IMR-90 (cell line): ENCODE measurements around the gene FAM174B. TPM values are rescaled to one million over a fixed set of nuclear protein-coding genes. Genes with fewer than 3 reads are reported as not detected.

Experiments used
- ATAC-seq: fragments of 200-7000 bp; cut with Tn5 transposase; 2 replicates; pipeline ENCODE4 v1.9.1; 2020; ENCODE audit warnings: low read depth, mild to moderate bottlenecking, moderate library complexity
- BruUV-seq: library from RNA; stranded (reverse); fragments of 400-500 nt; replicated peaks from 2 replicates; lab custom pipeline; 2021; lab: Mats Ljungman, UMichigan
- CTCF ChIA-PET: fragments of 300-600 bp; formaldehyde crosslinking; extraction: SDS; loops from one replicate; lab custom pipeline; 2021; ENCODE audit warnings: antibody characterized with exemption; lab: Yijun Ruan, JAX
- POLR2A ChIA-PET: fragments of 300-600 bp; sonication (Branson Sonifier 250); formaldehyde crosslinking; loops from one replicate; lab custom pipeline; 2022; ENCODE audit warnings: antibody characterized with exemption; ENCODE audit not compliant: unreplicated experiment; lab: Charles Lee
- DNase-seq: peaks from one replicate; pipeline ENCODE4 v3.0.0; 2013
- H2AFZ ChIP-seq: replicated peaks from 2 replicates; pipeline ENCODE3; 2013; ENCODE audit warnings: low read length, mild to moderate bottlenecking; ENCODE audit not compliant: poor library complexity
- H2AK5ac ChIP-seq: 2 replicates; pipeline ENCODE4 v1.6.1; 2013; ENCODE audit warnings: low read depth, low read length, inconsistent platforms
- H2AK9ac ChIP-seq: replicated peaks from 2 replicates; pipeline ENCODE3; 2013; ENCODE audit warnings: mild to moderate bottlenecking, low read depth, low read length, moderate library complexity; ENCODE audit not compliant: poor library complexity
- H2BK120ac ChIP-seq: 2 replicates; pipeline ENCODE4 v1.6.1; 2013; ENCODE audit warnings: low read depth, low read length, inconsistent platforms
- H2BK15ac ChIP-seq: 3 replicates; pipeline ENCODE4 v1.6.1; 2013; ENCODE audit warnings: low read depth, low read length, inconsistent platforms
- H2BK20ac ChIP-seq: 2 replicates; pipeline ENCODE4 v1.6.1; 2013; ENCODE audit warnings: low read depth, mild to moderate bottlenecking, inconsistent platforms, low read length, moderate library complexity
- H2BK5ac ChIP-seq: 2 replicates; pipeline ENCODE4 v1.6.1; 2013; ENCODE audit warnings: mild to moderate bottlenecking, low read depth, low read length, inconsistent platforms; ENCODE audit not compliant: poor library complexity, severe bottlenecking
- H3K14ac ChIP-seq: replicated peaks from 2 replicates; pipeline ENCODE4 v1.6.1; 2013; ENCODE audit warnings: low read depth, low read length, inconsistent platforms
- H3K18ac ChIP-seq: 2 replicates; pipeline ENCODE4 v1.6.1; 2013; ENCODE audit warnings: low read depth, low read length, control low read depth
- H3K23ac ChIP-seq: 2 replicates; pipeline ENCODE4 v1.6.1; 2013; ENCODE audit warnings: low read depth, low read length, inconsistent platforms
- H3K27ac ChIP-seq: 2 replicates; pipeline ENCODE4 v1.5.1; 2013; ENCODE audit warnings: mild to moderate bottlenecking, control low read depth, low read length; ENCODE audit not compliant: insufficient read depth
- H3K27me3 ChIP-seq: 2 replicates; pipeline ENCODE4 v1.6.1; 2013; ENCODE audit warnings: low read length; ENCODE audit not compliant: control insufficient read depth, insufficient read depth
- H3K36me3 ChIP-seq: 2 replicates; pipeline ENCODE4 v1.6.1; 2013; ENCODE audit warnings: low read length, mixed read lengths; ENCODE audit not compliant: control insufficient read depth, insufficient read depth
- H3K4ac ChIP-seq: 2 replicates; pipeline ENCODE4 v1.6.1; 2013; ENCODE audit warnings: low read depth, low read length, inconsistent platforms
- H3K4me1 ChIP-seq: 2 replicates; pipeline ENCODE4 v1.6.1; 2013; ENCODE audit warnings: low read length, mixed read lengths; ENCODE audit not compliant: control insufficient read depth, insufficient read depth
- H3K4me2 ChIP-seq: 2 replicates; pipeline ENCODE4 v1.6.1; 2013; ENCODE audit warnings: low read depth, mild to moderate bottlenecking, control low read depth, low read length, moderate library complexity
- H3K4me3 ChIP-seq: 2 replicates; pipeline ENCODE4 v1.5.1; 2013; ENCODE audit warnings: low read depth, mild to moderate bottlenecking, control low read depth, low read length, moderate library complexity; ENCODE audit not compliant: insufficient read depth
- H3K56ac ChIP-seq: 2 replicates; pipeline ENCODE4 v1.6.1; 2013; ENCODE audit warnings: low read length, inconsistent platforms; ENCODE audit not compliant: insufficient read depth; ENCODE audit errors: extremely low read depth
- H3K79me1 ChIP-seq, 2 experiments: 2 replicates each; pipeline ENCODE4 v1.6.1; 2013; ENCODE audit warnings: low read length in 2 of 2, inconsistent platforms in 1 of 2, low read depth in 1 of 2
- H3K9ac ChIP-seq: 2 replicates; pipeline ENCODE4 v1.6.1; 2013; ENCODE audit warnings: low read depth, low read length, control low read depth
- H3K9me1 ChIP-seq: 2 replicates; pipeline ENCODE4 v1.6.1; 2013; ENCODE audit warnings: low read length, inconsistent platforms; ENCODE audit not compliant: insufficient read depth
- H3K9me3 ChIP-seq: 2 replicates; pipeline ENCODE4 v1.6.1; 2013; ENCODE audit warnings: low read length; ENCODE audit not compliant: control insufficient read depth, insufficient read depth
- H4K20me1 ChIP-seq: 2 replicates; pipeline ENCODE4 v1.6.1; 2013; ENCODE audit warnings: low read length, inconsistent platforms; ENCODE audit not compliant: insufficient read depth
- H4K5ac ChIP-seq: 2 replicates; pipeline ENCODE4 v1.6.1; 2013; ENCODE audit warnings: mild to moderate bottlenecking, low read depth, low read length, control low read depth
- H4K8ac ChIP-seq, 2 experiments: 2 replicates each; pipeline ENCODE4 v1.6.1; 2013; ENCODE audit warnings: low read depth in 2 of 2, low read length in 2 of 2, control low read depth in 1 of 2, inconsistent platforms in 1 of 2
- H4K91ac ChIP-seq: 2 replicates; pipeline ENCODE4 v1.6.1; 2013; ENCODE audit warnings: low read depth, low read length, inconsistent platforms; ENCODE audit not compliant: insufficient read depth
- CEBPB ChIP-seq: IDR thresholded peaks from 2 replicates; pipeline ENCODE4 v1.6.1; 2012; ENCODE audit warnings: low read depth, low read length, improper control_type of control experiment
- CHD1 ChIP-seq: IDR thresholded peaks from 2 replicates; pipeline ENCODE4 v1.6.1; 2012; ENCODE audit warnings: low read depth, low read length, improper control_type of control experiment
- ELK1 ChIP-seq: fragments of 150-350 bp; IDR thresholded peaks from 2 replicates; pipeline ENCODE4 v1.6.1; 2016; ENCODE audit warnings: low read depth, mild to moderate bottlenecking, low read length, moderate library complexity, borderline replicate concordance
- MAFK ChIP-seq: IDR thresholded peaks from 2 replicates; pipeline ENCODE4 v1.6.1; 2012; ENCODE audit warnings: low read depth, low read length, improper control_type of control experiment
- MXI1 ChIP-seq: IDR thresholded peaks from 2 replicates; pipeline ENCODE4 v1.6.1; 2012; ENCODE audit warnings: low read depth, mild to moderate bottlenecking, low read length, moderate library complexity, borderline replicate concordance
- NFE2L2 ChIP-seq: fragments of 150-350 bp; IDR thresholded peaks from 2 replicates; pipeline ENCODE4 v1.6.1; 2016; ENCODE audit warnings: low read depth, mild to moderate bottlenecking, low read length
- POLR2A ChIP-seq: IDR thresholded peaks from 2 replicates; pipeline ENCODE4 v1.6.1; 2012; ENCODE audit warnings: mild to moderate bottlenecking, low read depth, low read length
- RCOR1 ChIP-seq: IDR thresholded peaks from 2 replicates; pipeline ENCODE4 v1.6.1; 2012; ENCODE audit warnings: mild to moderate bottlenecking, low read length, improper control_type of control experiment; ENCODE audit not compliant: insufficient replicate concordance
- SMC3 ChIP-seq: fragments of 150-350 bp; IDR thresholded peaks from 2 replicates; pipeline ENCODE4 v1.6.1; 2016; ENCODE audit warnings: low read depth, mild to moderate bottlenecking, antibody characterized with exemption, low read length, moderate library complexity
- WGBS, 2 experiments: methylation state at CpG; one replicate each; pipeline versions ENCODE4 v1.1.5 to v1.1.7; 2013; ENCODE audit warnings: missing lambda C conversion rate in 2 of 2; ENCODE audit not compliant: insufficient read length in 1 of 2; ENCODE audit errors: extremely low coverage in 2 of 2; 5-methylcytosine and 5-hydroxymethylcytosine counted together
- dilution Hi-C: fragments of 300-500 bp; cut with HindIII; formaldehyde crosslinking; loops from one replicate; pipeline ENCODE4 v1.14.3; 2018; ENCODE audit warnings: low sequenced_read_pairs; ENCODE audit not compliant: unreplicated experiment
- in situ Hi-C: fragments of 300-500 bp; cut with MboI; formaldehyde crosslinking; loops from 3 replicates; pipeline ENCODE4 v1.14.3; 2019; ENCODE audit warnings: low sequenced_read_pairs, inconsistent platforms, mixed read lengths
- intact Hi-C: fragments of 100-400 bp; cut with micrococcal nuclease; formaldehyde crosslinking; loops from 2 replicates; pipeline ENCODE4 v1.10.0; 2022
- polyA plus RNA-seq, 3 experiments: library from polyadenylated mRNA; depleted of rRNA; stranded (reverse); fragments of >200 nt; gene quantifications; 2 replicates each; pipeline ENCODE4 v1.2.3, GENCODE V29; 2012; ENCODE audit warnings: low replicate concordance in 1 of 3
- total RNA-seq: library from RNA; depleted of rRNA; stranded (reverse); fragments of >200 nt; gene quantifications from 2 replicates; pipeline ENCODE4 v1.2.3, GENCODE V29; 2012

Gene FAM174B
- total and polyA plus RNA-seq, 2 of the 4 experiments (the other 2 are of a cell fraction) = 0.18 to 0.56 TPM

- Histone ChIP-seq H3K4me3 (no peak overlapping the region), H3K4me1 (no peaks in the 10 kb centered on the region; the same call in 1 of the 2 replicates), H2BK20ac (no peak overlapping the region), H3K4ac (no peak overlapping the region), H3K4me2 (no peak overlapping the region), H4K8ac (no peak overlapping the region), H4K20me1 (no peaks in the 10 kb centered on the region), H2AFZ (no peak overlapping the region), H3K18ac (no peak overlapping the region), H3K9me3 (no peaks in the 10 kb centered on the region), H3K36me3 (no peaks in the 10 kb centered on the region), H2BK5ac (no peak overlapping the region), H3K27ac (no peak overlapping the region), H3K9me1 (no peaks in the 10 kb centered on the region), H3K27me3 (no peaks in the 10 kb centered on the region), H4K5ac (no peak overlapping the region), H2AK5ac (no peak overlapping the region), H2BK120ac (no peak overlapping the region), H3K23ac (no peak overlapping the region), H3K14ac (no peak overlapping the region), H4K91ac (no peak overlapping the region), H2AK9ac (no peak overlapping the region), H3K79me1 (no peaks in the 10 kb centered on the region), H3K9ac (no peak overlapping the region), H2BK15ac (no peak overlapping the region), H3K56ac (no peak overlapping the region)
- no TSS peak for BruUV-seq
- TF ChIP-seq CHD1 = no peak
- no peak for TF ChIP-seq POLR2A
- no peak for TF ChIP-seq SMC3
- no peak for TF ChIP-seq NFE2L2
- TF ChIP-seq MXI1 = no peak
- TF ChIP-seq MAFK = no peak
- no peak for TF ChIP-seq RCOR1
- TF ChIP-seq ELK1 = no peak
- no peak for TF ChIP-seq CEBPB
- WGBS, 2 experiments = no CpG with 5 or more reads among the region's 4 CpGs
- no peak for DNase-seq
- intact Hi-C loops (no loop called here), dilution Hi-C loops (no loop called here), in situ Hi-C loops (no loop called here)
- ATAC-seq = no peak
- ChIA-PET CTCF (no interaction called here), POLR2A (no interaction called here)
These were observed 31.6 kb upstream of the FAM174B start for GRCh38 chr15:92687195-92687602.
